GM19239 (cell line): ENCODE measurements around the gene ABCA2.

ENCODE experiments used
- DNase-seq: peaks from one replicate; pipeline ENCODE4 v3.0.0; 2011; ENCODE audit warnings: low spot score; ENCODE audit not compliant: insufficient read length
- FAIRE-seq: peaks from 2 replicates; lab custom pipeline; 2011; peaks lifted over from hg19 to GRCh38; lab: Jason Lieb, UNC

The ABCA2 gene

GRCh38 chr9:136958898-136959850 lies 68.9 kb downstream of the ABCA2 start:
- DNase-seq (no peak), FAIRE-seq (no peak)

GRCh38 chr9:136958473-136958872 lies 69.6 kb downstream of the ABCA2 start:
- DNase-seq (no peak), FAIRE-seq (no peak)

GRCh38 chr9:136957901-136958300 lies 70.1 kb downstream of the ABCA2 start:
- DNase-seq, result no peak
- no peak for FAIRE-seq

- FAIRE-seq (no peak), DNase-seq (no peak)
Observed at GRCh38 chr9:136957461-136957860, 70.6 kb downstream of the ABCA2 start.
